H9 (cell line): ENCODE measurements around the gene TMEM220. TPM values are rescaled to one million over a fixed set of nuclear protein-coding genes. Genes with fewer than 3 reads are reported as not detected.

Source experiments
- DNase-seq: peaks from one replicate; pipeline ENCODE4 v3.0.0-alpha.2; 2017
- H2AFZ ChIP-seq: one replicate; pipeline ENCODE4 v1.6.1; 2013; ENCODE audit warnings: mild to moderate bottlenecking, low read length, control low read depth, moderate library complexity
- H2AK5ac ChIP-seq: 2 replicates; pipeline ENCODE4 v1.6.1; 2013; ENCODE audit warnings: low read length, control low read depth, mixed read lengths; ENCODE audit not compliant: insufficient read length
- H2BK120ac ChIP-seq: one replicate; pipeline ENCODE4 v1.6.1; 2013; ENCODE audit warnings: low read depth, mild to moderate bottlenecking, low read length, control low read depth, inconsistent platforms; ENCODE audit not compliant: poor library complexity, severe bottlenecking
- H2BK12ac ChIP-seq: 2 replicates; pipeline ENCODE4 v1.6.1; 2013; ENCODE audit warnings: low read length, control low read depth, mixed read lengths, low read depth; ENCODE audit not compliant: insufficient read length
- H2BK15ac ChIP-seq: 2 replicates; pipeline ENCODE4 v1.6.1; 2013; ENCODE audit warnings: low read depth, low read length, control low read depth
- H2BK20ac ChIP-seq: one replicate; pipeline ENCODE4 v1.6.1; 2013; ENCODE audit warnings: low read depth, mild to moderate bottlenecking, low read length, control low read depth, inconsistent platforms; ENCODE audit not compliant: poor library complexity, severe bottlenecking
- H2BK5ac ChIP-seq: 2 replicates; pipeline ENCODE4 v1.6.1; 2013; ENCODE audit warnings: low read length, control low read depth, mixed read lengths; ENCODE audit not compliant: insufficient read length
- H3K14ac ChIP-seq: 2 replicates; pipeline ENCODE4 v1.6.1; 2013; ENCODE audit warnings: low read length, control low read depth; ENCODE audit not compliant: insufficient read depth
- H3K18ac ChIP-seq: 2 replicates; pipeline ENCODE4 v1.6.1; 2013; ENCODE audit warnings: low read depth, mild to moderate bottlenecking, mixed read lengths, low read length, control low read depth; ENCODE audit not compliant: insufficient read length
- H3K23ac ChIP-seq: 2 replicates; pipeline ENCODE4 v1.6.1; 2013; ENCODE audit warnings: low read length, control low read depth, mixed read lengths, low read depth; ENCODE audit not compliant: insufficient read length
- H3K23me2 ChIP-seq: 2 replicates; pipeline ENCODE4 v1.6.1; 2013; ENCODE audit warnings: low read depth, mild to moderate bottlenecking, mixed read lengths, low read length, control low read depth; ENCODE audit not compliant: insufficient read length, poor library complexity, severe bottlenecking
- H3K27ac ChIP-seq: 2 replicates; pipeline ENCODE4 v1.5.1; 2013; ENCODE audit warnings: low read length, control low read depth, mixed read lengths, low read depth; ENCODE audit not compliant: insufficient read length
- H3K27me3 ChIP-seq: 2 replicates; pipeline ENCODE4 v1.6.1; 2013; ENCODE audit warnings: low read length, control low read depth, inconsistent platforms; ENCODE audit not compliant: insufficient read depth
- H3K4ac ChIP-seq: 2 replicates; pipeline ENCODE4 v1.6.1; 2013; ENCODE audit warnings: low read depth, mild to moderate bottlenecking, control low read depth, inconsistent platforms, low read length, moderate library complexity
- H3K4me1 ChIP-seq: 2 replicates; pipeline ENCODE4 v1.6.1; 2013; ENCODE audit warnings: low read length, control low read depth, inconsistent platforms; ENCODE audit not compliant: insufficient read depth
- H3K4me2 ChIP-seq: 2 replicates; pipeline ENCODE4 v1.6.1; 2013; ENCODE audit warnings: low read length, control low read depth, mixed read lengths; ENCODE audit not compliant: insufficient read length, insufficient read depth
- H3K56ac ChIP-seq: 2 replicates; pipeline ENCODE4 v1.6.1; 2013; ENCODE audit warnings: low read depth, mild to moderate bottlenecking, mixed read lengths, low read length, control low read depth; ENCODE audit not compliant: insufficient read length
- H3K79me1 ChIP-seq: 2 replicates; pipeline ENCODE4 v1.6.1; 2013; ENCODE audit warnings: low read depth, mild to moderate bottlenecking, moderate library complexity, low read length, control low read depth, inconsistent platforms; ENCODE audit not compliant: insufficient read depth, poor library complexity, severe bottlenecking
- H3K79me2 ChIP-seq: 2 replicates; pipeline ENCODE4 v1.6.1; 2013; ENCODE audit warnings: low read length, control low read depth, inconsistent platforms; ENCODE audit not compliant: insufficient read depth
- H3K9ac ChIP-seq: 2 replicates; pipeline ENCODE4 v1.6.1; 2013; ENCODE audit warnings: low read length, control low read depth, mixed read lengths; ENCODE audit not compliant: insufficient read length; ENCODE audit errors: extremely low read depth
- H3K9me3 ChIP-seq: one replicate; pipeline ENCODE4 v1.6.1; 2013; ENCODE audit warnings: low read depth, low read length, inconsistent platforms; ENCODE audit not compliant: control insufficient read depth
- H3T11ph ChIP-seq: one replicate; pipeline ENCODE4 v1.6.1; 2013; ENCODE audit warnings: mild to moderate bottlenecking, low read length, control low read depth, inconsistent platforms
- H4K20me1 ChIP-seq: one replicate; pipeline ENCODE4 v1.6.1; 2013; ENCODE audit not compliant: control insufficient read depth, insufficient read length, insufficient read depth
- H4K5ac ChIP-seq: 2 replicates; pipeline ENCODE4 v1.6.1; 2013; ENCODE audit warnings: low read depth, mild to moderate bottlenecking, mixed read lengths, low read length, control low read depth; ENCODE audit not compliant: insufficient read length
- H4K8ac ChIP-seq: replicated peaks from 2 replicates; pipeline ENCODE4 v1.6.1; 2013; ENCODE audit warnings: low read length, control low read depth, mixed read lengths, low read depth; ENCODE audit not compliant: insufficient read length
- H4K91ac ChIP-seq: 2 replicates; pipeline ENCODE4 v1.6.1; 2013; ENCODE audit warnings: low read depth, mild to moderate bottlenecking, moderate library complexity, mixed read lengths, low read length, control low read depth; ENCODE audit not compliant: insufficient read length
- H3K27ac Mint-ChIP-seq, 3 experiments: 2 replicates in 2 of 3; 3 replicates in 1 of 3; pipeline ENCODE4 v1.8.0; 2020 to 2021; ENCODE audit warnings: mixed read lengths in 3 of 3, mild to moderate bottlenecking in 1 of 3, moderate library complexity in 1 of 3
- H3K27me3 Mint-ChIP-seq: 2 replicates; pipeline ENCODE4 v1.8.0; 2021; ENCODE audit warnings: low read depth, mild to moderate bottlenecking, moderate library complexity, mixed read lengths
- H3K36me3 Mint-ChIP-seq, 3 experiments: 2 replicates in 2 of 3; 3 replicates in 1 of 3; pipeline ENCODE4 v1.8.0; 2020 to 2021; ENCODE audit warnings: low read depth in 3 of 3, mixed read lengths in 3 of 3; ENCODE audit not compliant: insufficient read depth in 1 of 3
- H3K4me1 Mint-ChIP-seq, 2 experiments: 2 replicates each; pipeline ENCODE4 v1.8.0; 2020; ENCODE audit warnings: mixed read lengths in 2 of 2
- H3K4me3 Mint-ChIP-seq, 2 experiments: 2 replicates in 1 of 2; 3 replicates in 1 of 2; pipeline ENCODE4 v1.8.0; 2020 to 2021; ENCODE audit warnings: mild to moderate bottlenecking in 2 of 2, mixed read lengths in 2 of 2, moderate library complexity in 1 of 2
- H3K9me3 Mint-ChIP-seq, 2 experiments: 2 replicates in 1 of 2; 3 replicates in 1 of 2; pipeline ENCODE4 v1.8.0; 2020; ENCODE audit warnings: mild to moderate bottlenecking in 2 of 2, mixed read lengths in 2 of 2, moderate library complexity in 1 of 2
- WGBS: extraction: QIAGEN DNeasy Blood & Tissue Kit; methylation state at CpG from one replicate; pipeline ENCODE4 v1.1.7; 2013; ENCODE audit warnings: missing lambda C conversion rate, low lambda C conversion rate, mixed read lengths; ENCODE audit not compliant: insufficient read length; ENCODE audit errors: extremely low coverage; 5-methylcytosine and 5-hydroxymethylcytosine counted together
- total RNA-seq: library from RNA; stranded (reverse); gene quantifications from 2 replicates; pipeline ENCODE4 v1.2.1, GENCODE V29; 2021
- TF ChIP-seq, protein P1 (sequence below): fragments of 200-600 bp; sonication (generic); conservative IDR thresholded peaks from 3 replicates; pipeline ENCODE4 v1.8.0; 2021; ENCODE audit warnings: antibody characterized with exemption, mild to moderate bottlenecking

TMEM220 gene
- total RNA-seq, 1 experiment from 2014 or later, result 6.1 TPM

- H4K91ac ChIP-seq, result no peak overlapping the region
- no CpG with 5 or more reads among the region's 10 CpGs for WGBS
- H3K27ac ChIP-seq, result no peak overlapping the region
Observed at GRCh38 chr17:10741416-10742135, 11.8 kb upstream of the TMEM220 start.

More at GRCh38 chr17:10741416-10742135, 11.8 kb upstream of the TMEM220 start:
- peaks cover 2 to 13% of the 10 kb centered on the region in 2 experiments; a peak in 3 of 4 replicates for H3K4me1 Mint-ChIP-seq
- H3K18ac ChIP-seq, result no peak overlapping the region
- no peak overlapping the region for H3T11ph ChIP-seq
- no peaks in the 10 kb centered on the region; the same call in 1 of the 2 replicates for H3K27me3 Mint-ChIP-seq
- H3K9me3 ChIP-seq, result no peaks in the 10 kb centered on the region
- no peak overlapping the region for H3K14ac ChIP-seq
- no peak overlapping the region for H3K4ac ChIP-seq
- H2AFZ ChIP-seq, result no peak overlapping the region
- no peak overlapping the region for H3K4me3 Mint-ChIP-seq
- DNase-seq, result no peak
- H2BK12ac ChIP-seq, result no peak overlapping the region
- TF ChIP-seq, protein P1, sequence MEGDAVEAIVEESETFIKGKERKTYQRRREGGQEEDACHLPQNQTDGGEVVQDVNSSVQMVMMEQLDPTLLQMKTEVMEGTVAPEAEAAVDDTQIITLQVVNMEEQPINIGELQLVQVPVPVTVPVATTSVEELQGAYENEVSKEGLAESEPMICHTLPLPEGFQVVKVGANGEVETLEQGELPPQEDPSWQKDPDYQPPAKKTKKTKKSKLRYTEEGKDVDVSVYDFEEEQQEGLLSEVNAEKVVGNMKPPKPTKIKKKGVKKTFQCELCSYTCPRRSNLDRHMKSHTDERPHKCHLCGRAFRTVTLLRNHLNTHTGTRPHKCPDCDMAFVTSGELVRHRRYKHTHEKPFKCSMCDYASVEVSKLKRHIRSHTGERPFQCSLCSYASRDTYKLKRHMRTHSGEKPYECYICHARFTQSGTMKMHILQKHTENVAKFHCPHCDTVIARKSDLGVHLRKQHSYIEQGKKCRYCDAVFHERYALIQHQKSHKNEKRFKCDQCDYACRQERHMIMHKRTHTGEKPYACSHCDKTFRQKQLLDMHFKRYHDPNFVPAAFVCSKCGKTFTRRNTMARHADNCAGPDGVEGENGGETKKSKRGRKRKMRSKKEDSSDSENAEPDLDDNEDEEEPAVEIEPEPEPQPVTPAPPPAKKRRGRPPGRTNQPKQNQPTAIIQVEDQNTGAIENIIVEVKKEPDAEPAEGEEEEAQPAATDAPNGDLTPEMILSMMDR, result no peak
- H3K23ac ChIP-seq, result no peak overlapping the region
- no peak overlapping the region for H3K4me2 ChIP-seq
- H2BK120ac ChIP-seq, result no peak overlapping the region
- H3K9ac ChIP-seq, result no peak overlapping the region
- no peak overlapping the region for H3K56ac ChIP-seq
- no peaks in the 10 kb centered on the region for H3K79me2 ChIP-seq
- H2BK15ac ChIP-seq, result no peak overlapping the region
- no peak overlapping the region for H2BK20ac ChIP-seq
- H4K20me1 ChIP-seq, result no peaks in the 10 kb centered on the region
- no peak overlapping the region for H2AK5ac ChIP-seq
- no peak overlapping the region for H4K5ac ChIP-seq
- H3K79me1 ChIP-seq, result no peaks in the 10 kb centered on the region
- H3K27me3 ChIP-seq, result no peaks in the 10 kb centered on the region
- H4K8ac ChIP-seq, result no peak overlapping the region
- H2BK5ac ChIP-seq, result no peak overlapping the region
- H3K36me3 Mint-ChIP-seq, result peaks cover 0 to 1% (median 0%) of the 10 kb centered on the region in 3 experiments; a peak in 1 of 7 replicates
- H3K4me1 ChIP-seq, result no peaks in the 10 kb centered on the region; the same call in 1 of the 2 replicates
- H3K27ac Mint-ChIP-seq, result no peak overlapping the region; a peak in 2 of 7 replicates
- H3K23me2 ChIP-seq, result no peaks in the 10 kb centered on the region
- H3K9me3 Mint-ChIP-seq, result no peaks in the 10 kb centered on the region
